Astrocyte (in vitro differentiated cells and primary cell): Measurements from ENCODE around the gene COL27A1. TPM values are rescaled to one million over a fixed set of nuclear protein-coding genes. Genes with fewer than 3 reads are reported as not detected.

ENCODE experiments used
- DNase-seq: peaks from one replicate; pipeline ENCODE4 v3.0.0-alpha.2; 2010; ENCODE audit warnings: low read depth
- FAIRE-seq: peaks from 2 replicates; lab custom pipeline; 2011; peaks lifted over from hg19 to GRCh38; lab: Jason Lieb, UNC
- H2AFZ ChIP-seq: 2 replicates; pipeline ENCODE4 v1.6.0; 2012; ENCODE audit warnings: low read depth, low read length, inconsistent platforms
- H3K27ac ChIP-seq: 2 replicates; pipeline ENCODE4 v1.5.1; 2011; ENCODE audit warnings: low read depth, low read length, inconsistent platforms
- H3K27me3 ChIP-seq: 2 replicates; pipeline ENCODE4 v1.6.0; 2011; ENCODE audit warnings: low read length, inconsistent platforms; ENCODE audit not compliant: insufficient read depth
- H3K36me3 ChIP-seq: 2 replicates; pipeline ENCODE4 v1.5.1; 2011; ENCODE audit warnings: low read length, inconsistent platforms; ENCODE audit not compliant: insufficient read depth
- H3K4me1 ChIP-seq: 2 replicates; pipeline ENCODE4 v1.5.1; 2011; ENCODE audit warnings: low read length, inconsistent platforms; ENCODE audit not compliant: insufficient read depth
- H3K4me2 ChIP-seq: 2 replicates; pipeline ENCODE4 v1.6.0; 2012; ENCODE audit warnings: low read length, inconsistent platforms
- H3K4me3 ChIP-seq: 2 replicates; pipeline ENCODE4 v1.5.1; 2011; ENCODE audit warnings: low read depth, mild to moderate bottlenecking, low read length, inconsistent platforms; ENCODE audit not compliant: insufficient read depth
- H3K79me2 ChIP-seq: 2 replicates; pipeline ENCODE4 v1.6.0; 2012; ENCODE audit warnings: mild to moderate bottlenecking, low read length, inconsistent platforms; ENCODE audit not compliant: insufficient read depth
- H3K9ac ChIP-seq: 2 replicates; pipeline ENCODE4 v1.6.0; 2012; ENCODE audit warnings: mild to moderate bottlenecking, low read length, inconsistent platforms
- H3K9me3 ChIP-seq: 2 replicates; pipeline ENCODE4 v1.5.1; 2012; ENCODE audit warnings: low read depth, mild to moderate bottlenecking, low read length, inconsistent platforms; ENCODE audit not compliant: insufficient read depth
- H4K20me1 ChIP-seq: 2 replicates; pipeline ENCODE4 v1.6.0; 2012; ENCODE audit warnings: low read length, inconsistent platforms; ENCODE audit not compliant: insufficient read depth
- H3K27ac Mint-ChIP-seq: one replicate; pipeline ENCODE4 v1.8.0; 2021; ENCODE audit warnings: mild to moderate bottlenecking, mixed read lengths; ENCODE audit not compliant: unreplicated experiment
- H3K27me3 Mint-ChIP-seq: one replicate; pipeline ENCODE4 v1.8.0; 2021; ENCODE audit warnings: low read depth, mixed read lengths; ENCODE audit not compliant: unreplicated experiment
- H3K36me3 Mint-ChIP-seq: one replicate; pipeline ENCODE4 v1.8.0; 2021; ENCODE audit warnings: low read depth, mixed read lengths; ENCODE audit not compliant: unreplicated experiment
- H3K4me1 Mint-ChIP-seq: one replicate; pipeline ENCODE4 v1.8.0; 2021; ENCODE audit warnings: low read depth, mixed read lengths; ENCODE audit not compliant: unreplicated experiment
- H3K4me3 Mint-ChIP-seq: one replicate; pipeline ENCODE4 v1.8.0; 2021; ENCODE audit warnings: mild to moderate bottlenecking, moderate library complexity, mixed read lengths; ENCODE audit not compliant: unreplicated experiment
- H3K9me3 Mint-ChIP-seq: one replicate; pipeline ENCODE4 v1.8.0; 2021; ENCODE audit warnings: mild to moderate bottlenecking, mixed read lengths; ENCODE audit not compliant: unreplicated experiment
- EZH2 ChIP-seq: IDR thresholded peaks from 2 replicates; pipeline ENCODE4 v1.6.1; 2012; ENCODE audit warnings: mild to moderate bottlenecking, low read length, inconsistent platforms; ENCODE audit not compliant: insufficient read depth
- total RNA-seq: library from RNA; stranded (reverse); gene quantifications from 2 replicates; pipeline ENCODE4 v1.2.1, GENCODE V29; 2021
- TF ChIP-seq, protein P1 (sequence below): IDR thresholded peaks from 2 replicates; pipeline ENCODE4 v1.5.1; 2011; ENCODE audit warnings: low read depth, mild to moderate bottlenecking, inconsistent platforms, low read length, moderate library complexity; ENCODE audit not compliant: insufficient read depth

COL27A1 gene
- total RNA-seq, 1 donor from 2014 or later: 31.2 TPM

DNA sequence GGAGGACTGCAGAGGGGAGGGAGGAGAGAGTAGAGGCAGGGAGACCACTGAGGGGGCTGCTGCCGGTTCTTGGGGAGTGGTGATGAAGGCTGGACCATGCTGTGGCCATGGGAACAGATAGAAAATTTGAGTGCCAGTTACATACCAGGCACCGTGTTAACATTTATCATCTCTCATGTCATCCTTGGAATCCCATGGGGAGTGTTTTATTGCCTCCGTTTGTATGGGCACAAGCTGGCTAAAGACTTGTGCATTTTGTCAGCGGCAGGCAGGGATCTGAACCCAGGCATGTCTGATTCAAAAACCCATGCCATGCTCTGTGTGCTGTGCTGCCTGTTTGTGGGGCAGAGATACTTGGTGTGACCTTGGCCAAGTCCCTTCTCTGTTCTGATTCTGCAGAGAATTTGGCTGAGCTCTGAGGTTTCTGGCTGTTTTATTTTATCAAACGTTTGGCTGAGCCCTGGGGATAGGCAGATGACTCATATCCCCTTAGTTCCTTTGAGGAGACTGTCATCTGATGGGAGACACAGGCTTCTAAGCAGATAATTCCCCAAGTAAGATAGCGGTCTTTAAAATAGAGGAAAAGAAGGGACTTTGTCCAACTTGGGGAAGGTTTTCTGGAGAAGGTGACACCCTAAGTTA, 22.2 kb downstream of the COL27A1 start:
- Histone ChIP-seq H3K4me2 (peak overlapping the region; percentile 39), H2AFZ (no peak overlapping the region), H3K9ac (peak overlapping the region; percentile 8), H3K4me3 (no peak overlapping the region), H3K36me3 (no peaks in the 10 kb centered on the region), H3K27me3 (no peaks in the 10 kb centered on the region), H3K79me2 (peaks cover 7% of the 10 kb centered on the region), H4K20me1 (peaks cover 7% of the 10 kb centered on the region), H3K9me3 (no peaks in the 10 kb centered on the region), H3K27ac (no peak overlapping the region), H3K4me1 (peaks cover 61% of the 10 kb centered on the region)
- no peaks in the 10 kb centered on the region for H3K27me3 Mint-ChIP-seq
- peak; percentile 63 for DNase-seq
- H3K4me1 Mint-ChIP-seq: peaks cover 45% of the 10 kb centered on the region
- peaks cover 1% of the 10 kb centered on the region for H3K9me3 Mint-ChIP-seq
- FAIRE-seq: peak; percentile 87
- peak overlapping the region; percentile 30 for H3K4me3 Mint-ChIP-seq
- no peak for TF ChIP-seq EZH2
- TF ChIP-seq, protein P1, sequence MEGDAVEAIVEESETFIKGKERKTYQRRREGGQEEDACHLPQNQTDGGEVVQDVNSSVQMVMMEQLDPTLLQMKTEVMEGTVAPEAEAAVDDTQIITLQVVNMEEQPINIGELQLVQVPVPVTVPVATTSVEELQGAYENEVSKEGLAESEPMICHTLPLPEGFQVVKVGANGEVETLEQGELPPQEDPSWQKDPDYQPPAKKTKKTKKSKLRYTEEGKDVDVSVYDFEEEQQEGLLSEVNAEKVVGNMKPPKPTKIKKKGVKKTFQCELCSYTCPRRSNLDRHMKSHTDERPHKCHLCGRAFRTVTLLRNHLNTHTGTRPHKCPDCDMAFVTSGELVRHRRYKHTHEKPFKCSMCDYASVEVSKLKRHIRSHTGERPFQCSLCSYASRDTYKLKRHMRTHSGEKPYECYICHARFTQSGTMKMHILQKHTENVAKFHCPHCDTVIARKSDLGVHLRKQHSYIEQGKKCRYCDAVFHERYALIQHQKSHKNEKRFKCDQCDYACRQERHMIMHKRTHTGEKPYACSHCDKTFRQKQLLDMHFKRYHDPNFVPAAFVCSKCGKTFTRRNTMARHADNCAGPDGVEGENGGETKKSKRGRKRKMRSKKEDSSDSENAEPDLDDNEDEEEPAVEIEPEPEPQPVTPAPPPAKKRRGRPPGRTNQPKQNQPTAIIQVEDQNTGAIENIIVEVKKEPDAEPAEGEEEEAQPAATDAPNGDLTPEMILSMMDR: no peak
- H3K36me3 Mint-ChIP-seq: peaks cover 13% of the 10 kb centered on the region
- H3K27ac Mint-ChIP-seq: no peak overlapping the region

DNA sequence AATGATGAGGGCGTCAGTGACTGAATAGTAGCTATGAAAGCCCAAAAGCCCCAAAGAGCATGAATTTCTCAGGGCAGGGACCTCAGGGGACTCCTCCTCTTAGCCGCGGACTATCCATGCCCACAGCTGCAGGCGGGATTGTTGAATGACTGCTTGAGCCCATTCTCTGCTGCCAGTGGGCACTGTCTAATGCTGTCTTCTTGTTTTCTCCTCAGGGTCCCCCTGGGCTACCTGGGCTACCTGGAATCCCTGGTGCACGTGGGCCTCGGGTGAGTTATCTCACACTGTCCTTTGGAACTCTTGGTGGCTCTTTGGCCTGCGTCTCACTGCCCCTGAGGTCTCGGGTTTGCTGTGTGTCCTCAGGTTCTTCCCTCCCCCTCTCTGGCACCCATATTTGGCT, 22.7 kb downstream of the COL27A1 start:
- Histone ChIP-seq H3K4me2 (peak overlapping the region; percentile 39), H3K36me3 (no peaks in the 10 kb centered on the region), H4K20me1 (peaks cover 7% of the 10 kb centered on the region), H3K9me3 (no peaks in the 10 kb centered on the region), H3K79me2 (peaks cover 7% of the 10 kb centered on the region), H2AFZ (no peak overlapping the region), H3K9ac (no peak overlapping the region), H3K4me3 (no peak overlapping the region), H3K27ac (no peak overlapping the region), H3K4me1 (peaks cover 56% of the 10 kb centered on the region), H3K27me3 (no peaks in the 10 kb centered on the region)
- no peak for TF ChIP-seq EZH2
- TF ChIP-seq, protein P1: no peak
- peaks cover 42% of the 10 kb centered on the region for H3K4me1 Mint-ChIP-seq
- H3K4me3 Mint-ChIP-seq: no peak overlapping the region
- FAIRE-seq (no peak), DNase-seq (no peak)
- H3K27ac Mint-ChIP-seq: no peak overlapping the region
- no peaks in the 10 kb centered on the region for H3K27me3 Mint-ChIP-seq
- peaks cover 13% of the 10 kb centered on the region for H3K36me3 Mint-ChIP-seq
- peaks cover 1% of the 10 kb centered on the region for H3K9me3 Mint-ChIP-seq

DNA sequence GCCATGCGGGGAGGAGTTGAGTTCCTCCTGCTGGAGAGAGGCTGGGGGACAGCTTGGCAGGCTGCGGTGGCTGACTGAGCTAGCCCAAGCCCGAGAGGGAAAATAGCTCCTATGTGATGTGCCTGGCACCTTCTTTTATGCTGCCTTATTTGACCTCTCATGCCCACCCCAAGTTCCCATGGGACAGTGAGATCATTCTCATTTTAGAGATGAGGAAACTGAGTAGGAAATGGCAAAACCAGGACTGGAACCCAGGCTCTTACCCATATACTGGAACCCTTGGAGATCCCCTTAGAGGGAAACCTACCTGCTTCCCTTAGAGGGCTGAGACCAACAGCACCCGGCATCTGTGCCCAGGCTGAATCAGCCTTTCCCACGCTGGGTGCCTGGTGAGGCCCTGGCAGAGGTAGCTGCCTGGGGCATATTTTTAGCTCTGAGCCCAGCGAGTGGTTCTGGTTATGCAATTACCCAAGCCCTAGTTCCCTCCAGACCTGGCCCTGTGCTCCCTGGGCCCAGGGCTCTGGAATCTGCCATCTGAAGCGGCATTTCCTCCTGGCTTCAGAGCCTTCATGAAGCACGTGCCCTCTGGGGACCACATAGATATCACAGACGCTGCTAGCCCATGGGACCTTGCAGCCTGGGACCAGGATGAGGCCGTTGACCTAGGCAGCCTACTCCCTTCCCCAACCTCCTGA, 23.6 kb downstream of the COL27A1 start:
- peaks cover 1% of the 10 kb centered on the region for H3K9me3 Mint-ChIP-seq
- FAIRE-seq (no peak), DNase-seq (no peak)
- H3K36me3 ChIP-seq: no peaks in the 10 kb centered on the region
- no peak overlapping the region for H3K9ac ChIP-seq
- H3K27me3 Mint-ChIP-seq: no peaks in the 10 kb centered on the region
- H3K4me3 ChIP-seq: no peak overlapping the region
- TF ChIP-seq, protein P1: no peak
- no peak for TF ChIP-seq EZH2
- peaks cover 4% of the 10 kb centered on the region for H3K79me2 ChIP-seq
- peaks cover 55% of the 10 kb centered on the region for H3K4me1 ChIP-seq
- H2AFZ ChIP-seq: no peak overlapping the region
- H3K9me3 ChIP-seq: no peaks in the 10 kb centered on the region
- no peak overlapping the region for H3K4me2 ChIP-seq
- H3K36me3 Mint-ChIP-seq: peaks cover 16% of the 10 kb centered on the region
- H3K27ac Mint-ChIP-seq: no peak overlapping the region
- no peak overlapping the region for H3K4me3 Mint-ChIP-seq
- peaks cover 35% of the 10 kb centered on the region for H3K4me1 Mint-ChIP-seq
- H3K27ac ChIP-seq: no peak overlapping the region
- no peaks in the 10 kb centered on the region for H3K27me3 ChIP-seq
- H4K20me1 ChIP-seq: peaks cover 11% of the 10 kb centered on the region
